NCI-H128 (cell line): ENCODE results near the gene IFNA16.
"Not testable (repeated sequence)": the region's sequence is repeated elsewhere in the genome, so short reads cannot be mapped to it uniquely, and the experiment has no call there.

ENCODE experiments used
- DNase-seq: peaks from one replicate; lab custom pipeline; 2025; ENCODE audit not compliant: unreplicated experiment; lab: John Stamatoyannopoulos, UW

The IFNA16 gene

DNA sequence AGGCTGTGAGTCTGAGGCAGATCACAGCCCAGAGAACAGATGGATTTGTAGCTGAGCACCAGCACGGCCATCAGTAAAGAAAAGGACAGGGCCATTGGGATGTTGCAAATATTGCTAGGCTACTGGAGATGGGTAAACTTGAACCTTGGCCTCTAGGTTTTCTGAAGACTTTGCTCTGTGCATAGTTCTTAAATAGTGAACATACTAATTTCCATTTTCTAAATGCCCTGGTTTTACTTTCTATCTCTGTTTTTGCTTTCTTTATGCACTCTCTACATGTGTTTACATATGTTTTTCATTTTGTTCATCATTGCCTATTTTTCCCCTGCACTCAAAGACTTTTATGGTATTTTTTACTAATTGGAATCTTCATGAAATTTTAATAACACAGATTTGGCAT, at the start of gene IFNA16:
Gene IFNA16, minus strand, starts transcription at position 101 of the 400 bp plus-strand sequence. Its CDS starts 6 bp downstream, at position 95.
- not testable (repeated sequence) for DNase-seq

DNA sequence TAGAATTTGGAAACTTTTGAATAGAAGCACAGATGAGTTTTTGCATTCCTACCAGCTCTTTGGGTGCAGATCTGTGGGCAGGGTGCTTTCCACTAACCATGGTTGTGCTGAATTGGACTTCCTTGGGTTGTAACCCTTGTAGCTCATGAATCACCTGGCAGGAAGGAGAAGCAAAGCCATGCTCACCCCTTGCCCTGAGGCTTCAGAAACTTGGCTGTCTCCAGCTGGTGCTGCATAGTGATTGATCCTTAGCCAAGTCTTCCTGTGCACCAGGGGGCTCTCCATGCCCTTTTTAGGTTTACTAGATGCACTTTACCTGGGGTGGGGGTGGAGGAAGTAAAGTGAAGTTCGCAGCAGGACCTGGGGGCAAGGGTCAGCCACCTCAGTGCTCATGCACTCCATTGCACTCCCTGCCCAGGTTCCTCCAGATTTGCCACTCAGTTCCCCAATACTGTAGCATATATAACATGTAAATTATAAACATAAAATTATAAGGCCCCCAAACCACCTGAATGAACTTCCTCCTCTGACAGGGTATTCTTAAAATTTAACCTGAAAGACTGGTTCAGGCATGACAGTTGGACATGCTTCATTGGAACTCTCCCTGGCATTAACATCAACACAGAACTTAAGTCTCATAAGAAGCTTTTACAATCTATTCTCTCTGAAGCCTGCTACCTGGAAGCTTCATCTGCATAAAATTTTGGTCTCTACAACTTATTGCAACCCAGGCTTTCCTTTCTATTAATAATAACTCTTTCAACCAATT, 48.5 kb upstream of the IFNA16 start:
- DNase-seq: no peak

DNA sequence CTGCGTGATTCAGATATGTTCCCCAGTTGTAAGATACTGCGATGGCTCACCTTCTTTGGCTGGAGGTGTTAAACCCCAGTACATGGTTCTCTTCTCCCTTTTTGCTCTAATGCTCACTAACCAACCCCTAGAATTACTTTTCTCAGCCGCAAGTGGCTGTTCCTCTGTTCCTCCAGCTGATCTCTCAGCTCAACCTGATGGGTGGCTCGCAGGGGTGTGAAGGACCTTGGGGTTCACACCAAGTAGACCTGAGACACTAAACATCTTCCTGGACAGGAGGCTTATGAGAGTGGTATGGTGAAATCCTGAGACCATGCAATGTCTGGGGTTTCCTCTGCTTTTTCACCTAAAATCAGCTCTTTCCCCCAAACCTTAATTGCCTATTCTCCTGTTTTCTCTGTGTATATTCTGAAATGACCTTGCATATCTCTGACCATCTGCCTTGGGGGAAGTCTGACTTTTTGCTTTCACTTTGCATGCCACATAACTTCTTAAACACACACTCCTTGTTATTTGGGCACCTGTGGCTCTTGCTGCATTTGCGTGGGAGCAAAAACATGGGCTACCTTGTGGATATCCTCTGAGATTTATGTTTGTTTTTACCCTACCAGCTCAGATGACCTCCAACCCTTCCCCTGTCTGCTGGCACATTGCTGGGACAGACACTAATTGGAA, 38.6 kb upstream of the IFNA16 start:
- no peak for DNase-seq

DNA sequence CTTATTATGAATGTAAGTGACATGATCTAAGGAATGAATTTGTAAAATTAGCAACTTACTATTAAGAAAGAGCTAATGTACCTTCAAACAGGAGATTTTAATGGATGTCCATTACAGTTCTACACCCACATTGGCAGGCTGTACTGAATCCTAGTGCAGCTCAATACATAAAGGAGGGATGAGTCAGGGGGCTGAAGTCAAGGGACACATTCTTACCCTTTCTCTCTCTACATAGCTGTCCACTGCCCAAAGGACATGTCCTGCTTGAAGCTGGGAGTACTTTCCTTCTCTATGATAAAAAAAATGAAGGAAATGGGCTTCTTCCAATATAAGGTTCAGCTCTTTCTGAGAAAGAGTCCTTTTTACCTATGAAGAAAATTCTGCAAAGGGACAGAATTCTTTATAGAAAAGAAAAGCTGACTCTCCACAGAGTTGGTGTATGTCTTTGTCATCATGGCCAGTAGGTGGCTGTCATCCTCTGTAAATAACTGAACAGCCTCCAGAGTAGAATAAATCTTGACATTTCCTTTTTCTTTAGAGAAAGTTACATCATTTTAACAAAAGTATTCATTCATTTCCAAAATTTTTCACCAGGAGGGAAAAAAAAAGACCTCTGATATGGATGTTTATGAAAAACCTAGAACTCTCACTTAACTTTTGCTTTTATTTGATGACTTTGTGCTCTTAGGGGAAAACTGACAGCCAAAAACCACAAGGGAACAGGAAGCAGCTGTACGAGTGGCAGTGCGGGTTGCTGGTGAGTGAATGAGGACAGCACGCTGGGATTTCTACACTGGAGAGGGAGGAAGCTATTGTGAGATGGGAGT, 35.8 kb upstream of the IFNA16 start:
- no peak for DNase-seq

DNA sequence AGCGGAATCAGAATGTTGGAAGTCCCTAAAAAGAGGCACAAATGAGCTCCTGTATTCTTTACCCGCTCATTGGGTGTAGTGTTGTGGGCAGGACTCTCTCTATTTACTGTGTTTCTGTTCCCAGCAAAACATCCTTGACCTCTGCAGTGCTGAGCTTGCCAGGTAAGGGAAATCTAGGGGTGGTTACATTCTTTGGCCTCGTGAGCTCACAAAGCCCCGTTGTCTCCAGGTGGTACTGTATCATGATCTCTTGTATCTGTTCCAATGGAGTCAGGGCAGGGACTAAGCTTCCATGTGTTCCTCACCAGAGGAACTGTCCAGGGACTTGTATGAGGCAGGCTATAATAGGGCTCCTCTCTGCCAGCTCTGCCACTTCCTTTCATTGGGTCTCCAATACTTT, 34.5 kb upstream of the IFNA16 start:
- no peak for DNase-seq

DNA sequence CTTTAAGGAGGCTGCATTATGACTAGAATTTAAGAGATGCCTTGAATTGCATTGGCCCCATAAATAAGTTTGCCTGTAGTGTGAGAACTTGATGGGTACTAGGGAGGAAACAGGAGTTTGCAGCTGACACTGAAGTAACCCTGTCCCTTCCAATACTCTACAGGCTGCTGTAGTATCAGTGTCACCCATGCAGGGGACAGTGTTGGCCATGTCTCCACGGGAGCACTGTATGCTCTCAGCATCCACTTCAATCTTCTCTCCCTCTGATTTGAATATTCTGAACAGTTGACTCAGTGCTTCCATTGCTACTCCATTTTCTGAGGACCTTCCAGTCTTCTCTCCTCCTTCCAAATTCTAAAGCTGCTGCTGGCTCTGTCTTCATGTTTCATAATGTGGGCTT, 34.1 kb upstream of the IFNA16 start:
- no peak for DNase-seq

DNA sequence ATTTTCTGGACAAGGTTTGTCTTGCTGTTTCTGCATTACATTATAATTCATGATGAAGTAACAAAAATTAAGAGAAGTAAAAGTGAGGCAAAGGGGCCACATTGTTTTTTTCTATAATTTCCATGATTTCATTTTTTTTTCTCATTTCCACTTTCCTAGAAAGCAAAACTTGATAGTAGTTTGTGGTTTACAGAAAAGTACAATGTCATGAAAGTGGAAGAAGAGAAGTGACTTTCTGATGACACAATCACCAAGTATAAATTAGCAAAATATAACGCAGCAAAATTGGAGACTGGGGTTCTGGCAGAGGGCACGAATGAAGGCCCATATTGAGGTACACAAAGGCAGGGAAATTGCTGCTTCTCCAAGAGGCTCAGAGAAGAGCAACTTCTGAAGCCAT, 27.7 kb upstream of the IFNA16 start:
- DNase-seq: no peak

DNA sequence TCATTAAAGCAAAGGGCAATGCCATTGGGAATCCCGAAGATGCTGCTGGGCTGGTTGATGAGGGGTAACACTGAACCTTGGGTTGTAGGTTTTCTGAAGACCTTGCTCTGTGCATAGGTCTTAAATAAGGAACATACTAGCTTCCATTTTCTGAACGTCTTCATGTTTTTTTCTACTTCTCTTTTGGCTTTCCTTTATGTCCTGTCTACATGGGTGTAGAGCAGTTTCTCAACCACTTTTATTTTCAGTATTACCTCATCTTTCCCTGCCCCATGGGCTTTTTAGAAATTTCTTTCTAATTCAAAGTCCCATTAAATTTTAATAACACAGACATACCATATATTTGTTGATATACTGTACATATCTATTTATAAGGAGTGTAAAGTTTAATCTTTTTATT, 22.8 kb upstream of the IFNA16 start, which contains the start of gene IFNA14:
Gene IFNA14, minus strand, starts transcription at position 95 of the 400 bp plus-strand sequence. Its CDS starts 70 bp downstream, at position 25.
- DNase-seq: no peak

DNA sequence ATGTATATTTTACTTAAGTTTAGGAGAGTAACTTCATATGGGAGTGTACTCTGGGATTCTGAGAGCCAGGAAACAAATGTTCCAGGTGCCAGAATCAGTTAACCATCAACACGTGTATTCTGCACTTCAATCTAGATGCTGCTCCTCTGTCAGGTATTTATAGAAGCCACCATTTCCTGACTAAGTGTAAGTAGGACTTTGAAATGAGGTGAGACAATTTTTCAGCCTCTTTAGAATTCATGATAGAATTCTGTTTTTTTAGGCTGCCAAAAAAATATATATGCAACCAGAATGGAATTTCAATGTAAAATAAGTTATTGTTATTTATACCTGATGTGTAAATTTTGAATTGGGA, 19.2 kb upstream of the IFNA16 start:
- DNase-seq: not testable (repeated sequence)

DNA sequence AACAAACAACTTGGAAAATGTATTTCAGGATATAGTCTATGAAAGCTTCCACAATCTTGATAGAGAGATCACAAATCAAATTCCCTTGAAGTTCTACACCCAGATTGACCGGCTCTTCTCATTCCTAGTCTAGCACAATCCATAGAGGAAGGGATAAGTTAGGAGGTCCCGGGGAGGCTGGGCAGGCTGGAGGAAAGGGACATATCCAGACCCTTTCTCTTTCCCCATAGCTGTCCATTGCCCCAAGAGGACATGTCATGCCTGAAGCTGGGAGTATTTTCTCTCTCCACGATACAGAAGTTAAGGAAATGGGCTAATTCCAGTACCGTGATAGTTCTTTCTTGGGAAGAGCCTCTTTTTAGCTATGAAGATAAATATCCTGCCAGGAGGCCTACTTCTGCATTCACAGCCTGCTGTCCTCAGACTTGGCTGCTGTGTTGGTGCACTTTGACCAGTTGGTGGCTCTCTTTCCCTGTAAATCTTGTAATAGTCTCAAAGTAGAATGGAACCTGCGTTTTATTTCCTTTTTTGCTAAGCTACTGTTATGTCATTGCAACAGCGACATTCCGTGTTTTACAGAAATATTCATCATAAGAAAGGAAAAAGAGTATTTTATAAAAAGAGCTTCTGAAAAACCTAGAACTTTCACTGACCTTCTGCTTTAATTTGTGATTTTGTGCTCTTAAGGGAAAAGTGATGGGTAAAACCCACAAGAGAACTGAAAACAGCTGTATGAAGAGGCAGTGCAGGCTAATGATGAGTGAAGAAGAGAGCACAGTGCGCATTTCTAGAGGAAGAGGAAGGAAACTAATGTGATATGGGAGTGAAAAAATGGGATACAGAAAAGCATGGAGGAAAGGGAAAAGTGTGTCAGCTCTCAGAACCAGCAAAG, 18.6 kb upstream of the IFNA16 start:
- DNase-seq: not testable (repeated sequence)

DNA sequence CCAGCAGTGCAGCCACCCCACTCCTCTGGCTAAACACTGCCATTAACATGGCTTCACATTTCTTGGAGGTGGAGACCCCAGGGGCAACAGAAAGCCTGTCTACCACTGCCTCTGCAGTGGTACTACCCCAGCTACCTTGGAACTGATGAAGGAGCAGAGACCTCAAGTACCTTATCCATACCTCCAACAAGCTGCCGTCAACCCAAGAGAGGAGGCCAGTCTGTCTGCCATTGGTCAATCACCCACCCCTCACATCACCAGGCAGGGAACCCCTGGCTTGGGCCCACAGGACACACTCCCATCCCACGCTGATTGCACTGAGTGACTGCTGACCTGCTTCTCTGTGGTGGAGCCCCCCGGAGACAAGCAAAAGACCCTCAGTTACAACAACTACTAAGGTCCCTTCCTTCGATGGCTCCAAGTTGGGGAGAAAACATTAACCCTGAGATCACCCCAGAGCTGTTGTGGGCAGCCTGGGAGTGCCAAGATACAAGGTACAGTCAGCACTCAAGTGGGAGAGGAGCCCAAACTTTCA, 17.1 kb upstream of the IFNA16 start:
- no peak for DNase-seq

DNA sequence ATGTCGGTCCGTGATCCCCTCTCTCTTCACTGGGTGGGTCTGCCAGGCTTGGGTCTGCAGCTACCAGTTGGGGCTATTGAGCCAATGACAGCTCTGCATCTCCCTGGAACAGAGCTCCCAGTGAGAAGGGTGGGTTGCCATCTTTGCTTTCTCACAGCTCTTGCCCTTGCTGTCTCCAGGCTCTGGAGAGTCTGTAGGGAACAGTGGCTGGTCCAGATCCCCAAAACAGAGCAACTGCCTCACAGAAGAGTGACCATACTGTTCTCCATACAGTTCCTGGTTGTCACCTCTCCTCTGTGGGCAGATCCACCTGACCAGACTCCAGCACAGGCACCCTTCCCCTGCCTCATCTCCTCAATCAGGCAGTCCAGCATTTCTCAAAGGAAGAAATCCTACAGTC, 16.1 kb upstream of the IFNA16 start:
- no peak for DNase-seq

DNA sequence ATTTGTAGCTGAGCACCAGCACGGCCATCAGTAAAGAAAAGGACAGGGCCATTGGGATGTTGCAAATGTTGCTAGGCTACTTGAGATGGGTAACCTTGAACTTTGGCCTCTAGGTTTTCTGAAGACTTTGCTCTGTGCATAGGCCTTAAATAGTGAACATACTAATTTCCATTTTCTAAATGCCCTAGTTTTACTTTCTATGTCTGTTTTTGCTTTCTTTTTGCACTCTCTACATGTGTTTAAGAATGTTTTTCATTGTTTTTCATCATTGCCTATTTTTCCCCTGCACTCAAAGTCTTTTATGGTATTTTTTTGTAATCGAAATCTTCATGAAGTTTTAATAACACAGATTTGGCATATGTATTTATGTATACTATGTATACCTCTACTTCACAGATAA, 11.0 kb upstream of the IFNA16 start, which contains the start of gene IFNA17:
Gene IFNA17, minus strand, starts transcription at position 101 of the 400 bp plus-strand sequence. Its CDS starts 49 bp downstream, at position 52.
- no peak for DNase-seq

DNA sequence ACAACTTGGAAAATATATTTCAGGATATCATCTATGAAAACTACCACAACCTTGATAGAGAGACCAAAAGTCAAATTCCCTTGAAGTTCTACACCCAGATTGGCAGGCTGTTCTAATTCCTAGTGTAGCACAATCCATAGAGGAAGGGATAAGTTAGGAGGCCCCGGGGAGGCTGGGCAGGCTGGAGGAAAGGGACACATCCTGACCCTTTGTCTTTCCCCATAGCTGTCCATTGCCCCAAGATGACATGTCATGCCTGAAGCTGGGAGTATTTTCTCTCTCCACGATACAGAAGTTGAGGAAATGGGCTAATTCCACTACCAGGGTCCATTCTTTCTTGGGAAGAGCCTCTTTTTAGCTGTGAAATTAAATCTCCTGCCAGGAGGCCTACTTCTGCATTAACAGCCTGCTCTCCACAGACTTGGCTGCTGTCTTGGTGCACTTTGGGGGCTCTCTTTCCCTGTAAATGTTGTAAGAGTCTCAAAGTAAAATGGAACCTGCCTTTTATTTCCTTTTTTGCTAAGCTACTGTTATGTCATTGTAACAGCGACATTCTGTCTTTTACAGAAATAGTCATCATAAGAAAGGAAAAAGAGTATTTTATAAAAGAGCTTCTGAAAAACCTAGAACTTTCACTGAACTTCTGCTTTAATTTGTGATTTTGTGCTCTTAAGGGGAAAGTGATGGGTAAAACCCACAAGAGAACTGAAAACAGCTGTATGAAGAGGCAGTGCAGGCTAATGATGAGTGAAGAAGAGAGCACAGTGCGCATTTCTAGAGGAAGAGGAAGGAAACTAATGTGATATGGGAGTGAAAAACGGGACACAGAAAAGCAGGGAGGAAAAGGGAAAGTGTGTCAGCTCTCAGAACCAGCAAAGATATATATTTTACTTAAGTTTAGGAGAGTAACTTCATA, 3.4 kb downstream of the IFNA16 start:
- DNase-seq: not testable (repeated sequence)

DNA sequence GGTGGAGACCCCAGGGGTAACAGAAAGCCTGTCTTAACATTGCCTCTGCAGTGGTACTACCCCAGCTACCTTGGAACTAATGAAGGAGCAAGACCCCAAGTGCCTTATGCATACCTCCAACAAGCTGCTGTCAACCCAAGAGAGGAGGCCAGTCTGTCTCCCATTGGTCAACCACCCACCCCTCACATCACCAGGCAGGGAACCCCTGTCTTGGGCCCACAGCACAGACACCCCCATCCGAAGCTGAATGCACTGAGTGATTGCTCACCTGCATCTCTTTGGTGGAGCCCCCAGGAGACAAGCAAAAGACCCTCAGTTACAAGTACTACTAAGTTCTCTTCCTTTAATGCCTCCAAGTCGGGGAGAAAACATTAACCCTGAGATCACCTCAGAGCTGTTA, 5.0 kb downstream of the IFNA16 start:
- DNase-seq: not testable (repeated sequence)

DNA sequence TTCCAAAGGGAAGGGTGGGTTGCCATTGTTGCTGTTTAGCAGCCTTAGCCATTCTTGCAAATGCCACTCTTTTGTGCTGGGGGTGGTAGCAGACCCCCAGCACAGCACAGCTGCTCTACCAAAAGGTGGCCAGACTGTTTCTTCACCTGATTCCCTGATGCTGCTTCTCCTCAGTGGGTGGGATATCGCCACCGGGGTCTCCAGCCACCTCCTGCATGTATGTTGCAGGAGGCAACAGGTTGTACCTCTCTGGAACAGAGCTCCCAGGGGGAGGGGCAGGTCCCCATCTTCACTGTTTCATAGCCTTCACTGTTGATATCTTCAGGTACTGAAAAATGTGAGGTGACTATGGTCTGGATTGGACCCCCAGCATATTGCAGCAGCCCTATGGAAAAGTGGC, 6.3 kb downstream of the IFNA16 start:
- not testable (repeated sequence) for DNase-seq

DNA sequence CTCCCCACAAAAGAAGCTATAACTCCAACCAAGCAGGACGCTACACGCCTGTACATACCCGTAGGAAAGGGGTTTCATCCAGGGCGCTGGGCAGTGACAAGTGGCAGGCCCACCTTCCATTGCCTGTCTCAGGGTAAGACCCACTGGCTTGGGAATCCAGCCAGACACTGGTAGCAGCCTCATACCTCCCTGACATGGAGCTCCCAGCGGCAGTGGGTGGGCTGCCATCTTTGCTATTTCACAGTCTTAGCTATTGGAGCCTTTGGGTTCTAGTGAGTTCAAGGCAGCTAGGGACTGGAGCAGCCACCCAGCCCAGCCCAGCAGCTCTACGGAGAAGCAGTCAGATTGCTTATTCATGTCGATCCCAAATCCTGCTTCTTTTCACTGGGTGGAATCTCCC, 6.8 kb downstream of the IFNA16 start:
- DNase-seq: no peak

DNA sequence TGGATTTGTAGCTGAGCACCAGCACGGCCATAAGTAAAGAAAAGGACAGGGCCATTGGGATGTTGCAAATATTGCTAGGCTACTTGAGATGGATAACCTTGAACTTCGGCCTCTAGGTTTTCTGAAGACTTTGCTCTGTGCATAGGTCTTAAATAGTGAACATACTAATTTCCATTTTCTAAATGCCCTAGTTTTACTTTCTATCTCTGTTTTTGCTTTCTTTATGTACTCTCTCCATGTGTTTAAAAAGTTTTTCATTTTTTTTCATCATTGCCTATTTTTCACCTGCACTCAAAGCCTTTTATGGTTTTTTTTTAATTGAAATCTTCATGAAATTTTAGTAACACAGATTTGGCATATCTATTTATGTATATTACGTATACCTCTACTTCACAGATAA, 10.1 kb downstream of the IFNA16 start, which contains the start of gene IFNA10:
Gene IFNA10, minus strand, starts transcription at position 101 of the 400 bp plus-strand sequence. Its CDS starts 46 bp downstream, at position 55.
- not testable (repeated sequence) for DNase-seq

DNA sequence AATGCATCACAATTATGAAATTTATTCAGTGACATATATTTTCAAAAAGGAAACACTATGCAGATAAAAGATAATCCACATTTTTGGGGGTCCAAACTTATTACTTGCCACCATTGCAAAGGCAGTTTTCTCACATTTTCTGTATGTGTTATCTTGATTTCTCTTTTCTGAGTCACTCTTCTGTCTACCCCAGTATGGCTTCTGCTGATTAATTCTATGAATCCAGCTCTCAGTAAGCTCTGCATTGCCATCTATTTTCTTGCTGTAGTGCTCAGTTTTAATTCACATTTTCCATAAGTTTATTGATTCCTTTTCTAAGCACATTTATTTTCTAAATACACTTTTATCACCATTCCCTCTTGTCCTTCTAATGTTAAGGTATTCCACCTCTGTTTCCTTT, 11.9 kb downstream of the IFNA16 start:
- no peak for DNase-seq
